NB4 (cell line): Measurements from ENCODE around the gene ZSWIM2.

ENCODE experiments used
- DNase-seq: peaks from one replicate; pipeline ENCODE4 v3.0.0; 2010; ENCODE audit warnings: low read depth
- H3K4me3 ChIP-seq: one replicate; pipeline ENCODE4 v1.5.1; 2011; ENCODE audit warnings: mild to moderate bottlenecking, low read depth, low read length, moderate library complexity
- MYC ChIP-seq: IDR thresholded peaks from 2 replicates; pipeline ENCODE4 v1.6.1; 2011; ENCODE audit warnings: low read depth, low read length
- POLR2A ChIP-seq: IDR thresholded peaks from 2 replicates; pipeline ENCODE4 v1.6.1; 2011; ENCODE audit warnings: mild to moderate bottlenecking; ENCODE audit not compliant: insufficient read length; ENCODE audit errors: extremely low read depth
- TF ChIP-seq, protein P1 (sequence below): IDR thresholded peaks from one replicate; pipeline ENCODE4 v1.5.1; 2012; ENCODE audit warnings: low read depth, low read length
- TF ChIP-seq, protein P2 (sequence below): IDR thresholded peaks from 2 replicates; pipeline ENCODE4 v1.6.1; 2011; ENCODE audit warnings: low read depth, low read length

ZSWIM2 gene

DNA sequence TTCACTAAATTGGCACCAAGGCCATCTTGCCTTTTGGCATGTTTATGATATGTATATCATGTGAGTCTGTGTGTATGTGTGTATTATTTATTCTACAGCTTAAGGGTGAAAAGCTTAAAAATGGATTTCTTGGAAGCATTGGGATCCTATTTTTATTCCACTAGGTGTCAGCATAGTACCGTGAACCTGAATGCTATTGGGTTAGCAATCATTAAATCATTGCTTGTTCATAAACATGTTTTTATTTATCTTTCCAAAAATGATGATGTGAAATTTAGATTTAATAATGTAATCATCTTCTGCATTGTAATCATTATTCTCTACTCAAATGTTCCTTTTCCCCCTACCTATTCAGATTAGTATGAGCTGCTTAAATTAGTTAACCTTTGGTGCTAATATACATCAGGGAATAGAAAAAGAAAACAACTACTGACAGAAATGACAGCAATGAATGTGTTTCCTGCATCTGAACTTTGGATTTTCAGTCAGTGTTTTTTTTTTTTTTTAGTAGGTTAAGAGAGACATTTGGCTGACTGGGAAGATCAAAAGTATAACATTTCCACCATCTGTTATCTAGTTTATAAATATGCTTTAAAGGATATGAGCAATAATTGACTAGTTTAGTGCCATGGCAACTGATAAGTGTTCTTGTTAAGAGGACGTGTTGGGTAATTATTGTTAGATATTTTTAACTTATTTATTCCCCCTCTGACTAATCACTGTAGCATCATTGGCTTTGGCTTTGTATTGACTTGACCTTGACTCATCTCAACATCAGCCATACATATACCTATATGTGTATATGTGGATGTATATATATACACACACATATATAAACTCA, 14.1 kb upstream of the ZSWIM2 start:
- DNase-seq = peak; percentile 39
- no peak overlapping the region for H3K4me3 ChIP-seq
- TF ChIP-seq, protein P1, sequence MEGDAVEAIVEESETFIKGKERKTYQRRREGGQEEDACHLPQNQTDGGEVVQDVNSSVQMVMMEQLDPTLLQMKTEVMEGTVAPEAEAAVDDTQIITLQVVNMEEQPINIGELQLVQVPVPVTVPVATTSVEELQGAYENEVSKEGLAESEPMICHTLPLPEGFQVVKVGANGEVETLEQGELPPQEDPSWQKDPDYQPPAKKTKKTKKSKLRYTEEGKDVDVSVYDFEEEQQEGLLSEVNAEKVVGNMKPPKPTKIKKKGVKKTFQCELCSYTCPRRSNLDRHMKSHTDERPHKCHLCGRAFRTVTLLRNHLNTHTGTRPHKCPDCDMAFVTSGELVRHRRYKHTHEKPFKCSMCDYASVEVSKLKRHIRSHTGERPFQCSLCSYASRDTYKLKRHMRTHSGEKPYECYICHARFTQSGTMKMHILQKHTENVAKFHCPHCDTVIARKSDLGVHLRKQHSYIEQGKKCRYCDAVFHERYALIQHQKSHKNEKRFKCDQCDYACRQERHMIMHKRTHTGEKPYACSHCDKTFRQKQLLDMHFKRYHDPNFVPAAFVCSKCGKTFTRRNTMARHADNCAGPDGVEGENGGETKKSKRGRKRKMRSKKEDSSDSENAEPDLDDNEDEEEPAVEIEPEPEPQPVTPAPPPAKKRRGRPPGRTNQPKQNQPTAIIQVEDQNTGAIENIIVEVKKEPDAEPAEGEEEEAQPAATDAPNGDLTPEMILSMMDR = peak; percentile 27
- TF ChIP-seq MYC (no peak), POLR2A (no peak)
- TF ChIP-seq, protein P2, sequence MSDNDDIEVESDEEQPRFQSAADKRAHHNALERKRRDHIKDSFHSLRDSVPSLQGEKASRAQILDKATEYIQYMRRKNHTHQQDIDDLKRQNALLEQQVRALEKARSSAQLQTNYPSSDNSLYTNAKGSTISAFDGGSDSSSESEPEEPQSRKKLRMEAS = no peak

DNA sequence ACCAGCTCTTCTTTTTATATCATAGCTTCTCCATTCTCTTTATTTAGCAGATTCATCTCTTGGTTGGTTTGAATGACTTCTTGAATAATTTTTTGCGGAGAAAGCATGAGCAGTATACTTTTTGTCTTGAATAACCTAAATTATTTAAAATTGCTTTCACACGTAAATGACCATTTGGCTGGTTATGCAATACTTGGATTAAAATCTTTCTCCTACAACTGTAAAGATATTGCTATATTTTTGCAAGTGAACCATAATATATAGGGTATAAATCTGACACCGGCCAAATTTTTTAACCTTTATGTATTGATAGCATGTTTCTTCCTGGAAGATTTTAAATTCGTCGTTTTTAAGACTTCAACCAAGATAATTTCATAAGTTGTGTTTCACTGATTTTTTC, 6.2 kb upstream of the ZSWIM2 start:
- TF ChIP-seq, protein P1 = no peak
- TF ChIP-seq POLR2A (no peak), MYC (no peak)
- TF ChIP-seq, protein P2 = no peak
- DNase-seq = no peak
- no peak overlapping the region for H3K4me3 ChIP-seq

DNA sequence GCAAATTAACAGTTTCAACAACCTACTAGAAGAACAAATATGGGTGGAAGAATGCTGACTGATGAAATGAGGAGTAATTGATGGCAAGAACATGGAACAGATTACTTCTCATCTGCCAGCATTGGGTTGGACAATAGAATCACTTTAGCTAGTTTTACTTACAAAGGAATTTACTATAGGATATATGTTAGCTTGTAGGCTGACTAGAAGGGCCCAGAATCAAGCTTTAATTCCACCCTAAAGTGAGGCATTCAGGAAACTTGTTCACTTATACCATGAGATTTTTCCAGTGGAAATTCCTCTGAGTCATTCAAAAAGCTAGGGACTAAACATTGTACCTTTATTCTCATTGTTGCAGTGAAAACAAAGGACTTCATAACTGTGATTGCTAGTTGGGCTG, 5.0 kb upstream of the ZSWIM2 start:
- no peak for DNase-seq
- H3K4me3 ChIP-seq = no peak overlapping the region
- TF ChIP-seq, protein P1 = no peak

DNA sequence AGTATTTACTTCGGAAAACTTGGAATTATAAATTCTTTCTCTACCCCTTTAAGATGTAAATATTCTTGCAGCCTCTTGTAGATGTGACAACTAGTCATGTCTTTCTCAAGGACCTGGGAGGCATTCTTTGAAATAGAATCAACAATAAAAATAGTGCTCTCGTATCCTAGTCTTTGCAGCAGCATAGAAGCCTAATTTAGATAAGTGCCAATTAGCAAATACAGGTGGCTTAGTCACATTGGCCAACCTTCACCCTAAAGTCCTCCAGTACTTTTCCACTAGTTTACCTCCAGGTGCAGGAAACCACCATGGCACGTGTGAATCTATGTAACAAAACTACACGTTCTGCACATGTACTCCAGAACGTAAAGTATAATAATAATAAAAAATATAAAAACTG, 3.5 kb upstream of the ZSWIM2 start:
- DNase-seq = no peak
- no peak for TF ChIP-seq POLR2A
- TF ChIP-seq, protein P1 = no peak
- H3K4me3 ChIP-seq = no peak overlapping the region

DNA sequence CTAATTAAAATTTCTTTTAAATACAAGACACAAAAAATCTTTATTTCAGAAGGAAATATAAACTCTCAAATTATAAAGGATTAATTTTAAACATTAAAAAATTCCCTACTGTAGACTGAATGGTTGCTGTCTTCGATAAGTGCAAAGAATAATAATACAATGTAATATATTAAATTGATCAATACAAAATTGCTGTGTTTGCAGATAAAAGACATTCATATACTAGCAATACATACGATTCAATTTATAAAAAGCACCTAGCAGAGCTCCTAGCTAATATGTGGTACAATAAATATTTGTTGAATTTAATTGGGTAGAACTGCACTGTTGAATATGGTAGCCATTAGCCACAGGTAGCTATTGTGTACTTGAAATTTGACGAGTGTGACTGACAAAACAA, 6.6 kb downstream of the ZSWIM2 start:
- DNase-seq = no peak
- H3K4me3 ChIP-seq = no peak overlapping the region
- TF ChIP-seq, protein P1 = no peak
- TF ChIP-seq MYC = no peak
- TF ChIP-seq, protein P2 = no peak
- TF ChIP-seq POLR2A = no peak

DNA sequence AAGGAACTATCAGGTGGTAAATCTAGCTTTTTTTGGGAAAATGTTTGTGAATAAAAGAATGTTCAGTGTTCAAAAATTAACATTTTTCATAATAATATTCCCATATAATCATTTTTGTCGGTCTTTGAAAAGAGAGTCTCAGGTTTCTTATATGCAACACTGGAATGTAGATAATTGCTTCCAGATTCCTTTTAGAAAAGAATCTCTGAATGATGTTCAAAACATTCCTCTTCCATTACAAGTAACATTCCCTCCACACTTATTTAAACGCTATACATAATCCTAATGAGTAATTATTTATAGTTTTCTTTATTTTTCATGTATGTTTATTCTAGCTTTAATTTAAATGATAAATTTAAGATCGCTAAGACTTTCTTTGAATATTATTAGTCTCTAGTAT, 7.0 kb downstream of the ZSWIM2 start:
- DNase-seq = no peak
- TF ChIP-seq, protein P2 = no peak
- TF ChIP-seq, protein P1 = no peak
- TF ChIP-seq MYC (no peak), POLR2A (no peak)
- H3K4me3 ChIP-seq = no peak overlapping the region
